Left lung (tissue), 10 donors: Measurements from ENCODE around the gene CCT6A. TPM values are rescaled to one million over a fixed set of nuclear protein-coding genes. Genes with fewer than 3 reads are reported as not detected.
"Not testable (repeated sequence)": the region's sequence is repeated elsewhere in the genome, so short reads cannot be mapped to it uniquely, and the experiment has no call there.

Experiments
- ATAC-seq: fragments of 200-7000 bp; cut with Tn5 transposase; one replicate; pipeline ENCODE4 v1.9.1; 2020; ENCODE audit warnings: moderate library complexity
- DNase-seq, 4 donors: peaks; one replicate each; pipeline ENCODE4 v3.0.0-alpha.2; 2013 to 2020
- H3K27ac ChIP-seq, 2 donors: fragments of 200-600 bp; sonication (generic) in 1 of 2; one replicate each; pipeline versions ENCODE4 v1.5.0 to v1.8.0; 2020 to 2021
- H3K27me3 ChIP-seq, 2 donors: fragments of 200-600 bp; sonication (generic) in 1 of 2; one replicate each; pipeline versions ENCODE4 v1.5.0 to v1.8.0; 2020 to 2021
- H3K36me3 ChIP-seq, 2 donors: fragments of 200-600 bp; sonication (generic) in 1 of 2; one replicate each; pipeline versions ENCODE4 v1.5.0 to v1.8.0; 2020 to 2021
- H3K4me1 ChIP-seq, 2 donors: fragments of 200-600 bp; one replicate each; pipeline ENCODE4 v1.8.0; 2021
- H3K4me3 ChIP-seq, 2 donors: fragments of 200-600 bp; sonication (generic) in 1 of 2; one replicate each; pipeline versions ENCODE4 v1.5.0 to v1.8.0; 2020 to 2021; ENCODE audit warnings: mild to moderate bottlenecking in 1 of 2
- H3K9me3 ChIP-seq, 2 donors: fragments of 200-600 bp; sonication (generic) in 1 of 2; one replicate each; pipeline versions ENCODE4 v1.5.0 to v1.8.0; 2020 to 2021
- CTCF ChIP-seq, 2 donors: fragments of 200-600 bp; sonication (generic) in 1 of 2; IDR thresholded peaks; one replicate each; pipeline versions ENCODE4 v1.5.0 to v1.8.0; 2021; ENCODE audit warnings: antibody characterized with exemption in 2 of 2
- intact Hi-C, 2 donors: fragments of 100-400 bp; cut with DNase I; formaldehyde crosslinking; loops; one replicate each; pipeline versions ENCODE4 v1.11.2 to v1.14.2; 2022
- polyA plus RNA-seq, 6 donors: library from polyadenylated mRNA; unstranded; fragments of 120-200 nt; gene quantifications; one replicate each; pipeline ENCODE4 v1.2.1, GENCODE V29; 2013; ENCODE audit not compliant: insufficient read length in 6 of 6
- total RNA-seq, 2 donors: library from RNA; stranded (reverse); fragmentation: NEBNext Ultra II Directional; extraction: Animal tissue kit (Norgen Biotek cat#: 25700); gene quantifications; one replicate each; pipeline ENCODE4 v1.2.1, GENCODE V29; 2021
- donor health status: DM: no; HTN: yes; CAD: no.
- donor health status: DM: no; HTN: no; CAD: no.

Gene CCT6A
- total and polyA plus RNA-seq, 8 donors = 84.9 to 225 (median 208) TPM

- H3K27me3 ChIP-seq = no peaks in the 10 kb centered on the region
- intact Hi-C loops = loop anchor here in 1 of 2 donors (10.0 kb wide), 1 partner anchor 70 kb away; no protein-coding TSS in a partner anchor
- peaks cover 0 to 71% of the 10 kb centered on the region in 2 donors for H3K36me3 ChIP-seq
- H3K4me3 ChIP-seq = no peak overlapping the region
- no peaks in the 10 kb centered on the region for H3K9me3 ChIP-seq
- peak; percentile 99 for ATAC-seq
- no peak overlapping the region for H3K27ac ChIP-seq
- no peaks in the 10 kb centered on the region for H3K4me1 ChIP-seq
- DNase-seq = peak; percentile 78 to 92 (median 84)
- peak; percentile 81 to 94 for TF ChIP-seq CTCF (IDR thresholded peaks at IDR 0.05)
Observed at GRCh38 chr7:56074371-56074791, 22.8 kb downstream of the CCT6A start.

GRCh38 chr7:56077681-56078080, 26.1 kb downstream of the CCT6A start:
- TF ChIP-seq CTCF (IDR thresholded peaks at IDR 0.05) = no peak
- peaks cover 0 to 62% of the 10 kb centered on the region in 2 donors for H3K36me3 ChIP-seq

GRCh38 chr7:56078196-56078595, 26.6 kb downstream of the CCT6A start:
- H3K4me1 ChIP-seq = no peaks in the 10 kb centered on the region
- no peak for ATAC-seq
- no peak overlapping the region for H3K27ac ChIP-seq
- peak in 1 of 4 donors; percentile 28 for DNase-seq
- no peak for TF ChIP-seq CTCF (IDR thresholded peaks at IDR 0.05)
- H3K27me3 ChIP-seq = no peaks in the 10 kb centered on the region
- H3K36me3 ChIP-seq = peaks cover 0 to 58% of the 10 kb centered on the region in 2 donors
- no peaks in the 10 kb centered on the region for H3K9me3 ChIP-seq
- H3K4me3 ChIP-seq = no peak overlapping the region
- intact Hi-C loops = loop anchor here in 1 of 2 donors (10.0 kb wide), 1 partner anchor 73 kb away; no protein-coding TSS in a partner anchor

More at GRCh38 chr7:56077681-56078080, 26.1 kb downstream of the CCT6A start:
- DNase-seq (no peak), ATAC-seq (no peak)
- H3K27me3 ChIP-seq = no peaks in the 10 kb centered on the region
- H3K4me1 ChIP-seq = no peaks in the 10 kb centered on the region
- intact Hi-C loops = loop anchor here in 1 of 2 donors (10.0 kb wide), 1 partner anchor 73 kb away; no protein-coding TSS in a partner anchor
- H3K27ac ChIP-seq = no peak overlapping the region
- no peak overlapping the region for H3K4me3 ChIP-seq
- no peaks in the 10 kb centered on the region for H3K9me3 ChIP-seq

GRCh38 chr7:56079450-56080185, 28.1 kb downstream of the CCT6A start:
- peak in 1 of 2 donors; percentile 36 for TF ChIP-seq CTCF (IDR thresholded peaks at IDR 0.05)
- Histone ChIP-seq H3K27me3 (no peaks in the 10 kb centered on the region), H3K9me3 (no peaks in the 10 kb centered on the region), H3K36me3 (peaks cover 0 to 54% of the 10 kb centered on the region in 2 donors), H3K27ac (peak overlapping the region in 1 of 2 donors; percentile 44), H3K4me3 (no peak overlapping the region), H3K4me1 (no peaks in the 10 kb centered on the region)
- ATAC-seq = peak; percentile 35
- DNase-seq = peak in 2 of 4 donors; percentile 66 to 87
- intact Hi-C loops = loop anchor here in 1 of 2 donors (10.0 kb wide), 1 partner anchor 75 kb away; no protein-coding TSS in a partner anchor

- H3K27me3 ChIP-seq, intact Hi-C loops, H3K4me3 ChIP-seq, DNase-seq, H3K27ac ChIP-seq, H3K4me1 ChIP-seq, H3K9me3 ChIP-seq, ATAC-seq: not testable (repeated sequence)
- H3K36me3 ChIP-seq = peaks cover 0 to 54% of the 10 kb centered on the region in 2 donors
Observed at GRCh38 chr7:56080726-56081435, 29.3 kb downstream of the CCT6A start.
